SKM-1 (cell line): ENCODE data around the gene FARP1.

Experiments
- DNase-seq: peaks from one replicate; lab custom pipeline; 2025; ENCODE audit not compliant: unreplicated experiment; lab: John Stamatoyannopoulos, UW

Gene FARP1

GRCh38 chr13:98305670-98306069, 162.8 kb downstream of the FARP1 start:
- DNase-seq, result no peak

- no peak for DNase-seq
Measured at GRCh38 chr13:98307463-98308085, 164.7 kb downstream of the FARP1 start.

GRCh38 chr13:98308086-98308911, 165.4 kb downstream of the FARP1 start:
- no peak for DNase-seq

- no peak for DNase-seq
Measured at GRCh38 chr13:98309569-98310335, 166.9 kb downstream of the FARP1 start.

- DNase-seq, result no peak
Measured at GRCh38 chr13:98310485-98311199, 167.7 kb downstream of the FARP1 start.

- no peak for DNase-seq
Measured at GRCh38 chr13:98311200-98311548, 168.3 kb downstream of the FARP1 start.

- DNase-seq, result no peak
Measured at GRCh38 chr13:98312606-98313005, 169.7 kb downstream of the FARP1 start.

GRCh38 chr13:98313023-98313921, 170.4 kb downstream of the FARP1 start:
- no peak for DNase-seq

GRCh38 chr13:98313922-98314292, 171.0 kb downstream of the FARP1 start:
- no peak for DNase-seq

GRCh38 chr13:98315466-98315865, 172.6 kb downstream of the FARP1 start:
- DNase-seq, result no peak

- no peak for DNase-seq
Measured at GRCh38 chr13:98315902-98316301, 173.0 kb downstream of the FARP1 start.

- no peak for DNase-seq
Measured at GRCh38 chr13:98317573-98318171, 174.8 kb downstream of the FARP1 start.

GRCh38 chr13:98318263-98318878, 175.5 kb downstream of the FARP1 start:
- no peak for DNase-seq

- no peak for DNase-seq
Measured at GRCh38 chr13:98320561-98321105, 177.7 kb downstream of the FARP1 start.

- no peak for DNase-seq
Measured at GRCh38 chr13:98321395-98321794, 178.5 kb downstream of the FARP1 start.

- no peak for DNase-seq
Measured at GRCh38 chr13:98322091-98322718, 179.3 kb downstream of the FARP1 start.

- no peak for DNase-seq
Measured at GRCh38 chr13:98324105-98324504, 181.2 kb downstream of the FARP1 start.

- DNase-seq, result no peak
Measured at GRCh38 chr13:98325724-98326123, 182.8 kb downstream of the FARP1 start.

- no peak for DNase-seq
Measured at GRCh38 chr13:98326291-98326690, 183.4 kb downstream of the FARP1 start.
